PC-3 (cell line): Measurements from ENCODE around the gene FRMD4B. TPM values are rescaled to one million over a fixed set of nuclear protein-coding genes. Genes with fewer than 3 reads are reported as not detected.

ENCODE experiments used
- ATAC-seq: fragments of 200-7000 bp; cut with Tn5 transposase; 2 replicates; pipeline ENCODE4 v1.9.1; 2020; ENCODE audit warnings: mild to moderate bottlenecking, moderate library complexity
- BruUV-seq: library from RNA; stranded (reverse); fragments of 400-500 nt; replicated peaks from 2 replicates; lab custom pipeline; 2021; lab: Mats Ljungman, UMichigan
- CTCF ChIA-PET: fragments of 300-600 bp; sonication (Branson Sonifier 250); formaldehyde crosslinking; loops from one replicate; lab custom pipeline; 2022; ENCODE audit warnings: antibody characterized with exemption; lab: Charles Lee
- POLR2A ChIA-PET: fragments of 300-600 bp; sonication (Branson Sonifier 250); formaldehyde crosslinking; loops from one replicate; lab custom pipeline; 2022; ENCODE audit warnings: antibody characterized with exemption; ENCODE audit not compliant: unreplicated experiment; lab: Charles Lee
- DNase-seq: peaks from one replicate; pipeline ENCODE4 v3.0.0-alpha.2; 2015
- H2AFZ ChIP-seq: fragments of 300-600 bp; sonication (generic); 2 replicates; pipeline ENCODE4 v1.6.0; 2016; ENCODE audit warnings: antibody characterized with exemption, low read length
- H3F3A ChIP-seq: fragments of 300-600 bp; sonication (generic); one replicate; pipeline ENCODE4 v1.6.0; 2017; ENCODE audit warnings: antibody characterized with exemption, low read length, control low read depth, mild to moderate bottlenecking; ENCODE audit not compliant: unreplicated experiment
- H3K27ac ChIP-seq: fragments of 300-600 bp; sonication (generic); 2 replicates; pipeline ENCODE4 v1.5.1; 2016; ENCODE audit warnings: mild to moderate bottlenecking, low read length
- H3K27me3 ChIP-seq: fragments of 300-600 bp; sonication (generic); 2 replicates; pipeline ENCODE4 v1.6.1; 2016; ENCODE audit warnings: low read length, mixed read lengths
- H3K36me3 ChIP-seq: fragments of 300-600 bp; sonication (generic); 2 replicates; pipeline ENCODE4 v1.6.1; 2016; ENCODE audit warnings: low read depth, mixed run types, low read length, mixed read lengths
- H3K4me1 ChIP-seq: fragments of 300-600 bp; sonication (generic); 2 replicates; pipeline ENCODE4 v1.5.1; 2016; ENCODE audit warnings: low read length; ENCODE audit not compliant: insufficient read depth
- H3K4me2 ChIP-seq: fragments of 300-600 bp; sonication (generic); 2 replicates; pipeline ENCODE4 v1.6.0; 2016; ENCODE audit warnings: low read length
- H3K4me3 ChIP-seq: fragments of 300-600 bp; sonication (generic); 2 replicates; pipeline ENCODE4 v1.5.1; 2016; ENCODE audit warnings: mild to moderate bottlenecking, low read length, mixed read lengths
- H3K79me2 ChIP-seq: fragments of 300-600 bp; sonication (generic); 2 replicates; pipeline ENCODE4 v1.6.1; 2017; ENCODE audit warnings: low read length, mixed read lengths
- H3K9ac ChIP-seq: fragments of 300-600 bp; sonication (generic); 2 replicates; pipeline ENCODE4 v1.6.0; 2016; ENCODE audit warnings: mild to moderate bottlenecking, low read length
- H3K9me2 ChIP-seq: fragments of 300-600 bp; sonication (generic); replicated peaks from 2 replicates; pipeline ENCODE4 v1.6.1; 2016; ENCODE audit warnings: mixed run types, low read length, mixed read lengths
- H3K9me3 ChIP-seq: fragments of 300-600 bp; sonication (generic); 2 replicates; pipeline ENCODE4 v1.6.1; 2016; ENCODE audit warnings: low read length, mixed read lengths
- H4K20me1 ChIP-seq: fragments of 300-600 bp; sonication (generic); 2 replicates; pipeline ENCODE4 v1.6.1; 2016; ENCODE audit warnings: low read length, mixed read lengths
- EZH2 ChIP-seq: fragments of 300-600 bp; sonication (generic); IDR thresholded peaks from one replicate; pipeline ENCODE4 v1.6.1; 2017; ENCODE audit warnings: antibody characterized with exemption, mild to moderate bottlenecking, low read length; ENCODE audit not compliant: unreplicated experiment
- EZH2phosphoT487 ChIP-seq: fragments of 300-600 bp; sonication (generic); IDR thresholded peaks from 2 replicates; pipeline ENCODE4 v1.6.1; 2018; ENCODE audit warnings: mild to moderate bottlenecking, antibody characterized with exemption, low read length, borderline replicate concordance
- intact Hi-C: fragments of 100-400 bp; cut with micrococcal nuclease; formaldehyde crosslinking; loops from 2 replicates; pipeline ENCODE4 v1.9.0; 2023
- total RNA-seq: library from RNA; depleted of rRNA; stranded (reverse); fragments of >200 nt; gene quantifications from 2 replicates; pipeline ENCODE4 v1.2.3, GENCODE V29; 2014
- TF ChIP-seq, protein P1 (sequence below): fragments of 300-600 bp; sonication (generic); conservative IDR thresholded peaks from 2 replicates; pipeline ENCODE4 v1.5.1; 2017; ENCODE audit warnings: antibody characterized with exemption, low read depth, mild to moderate bottlenecking, low read length

The FRMD4B gene
- total RNA-seq, 1 experiment from 2014 or later = 5.7 TPM

- no TSS peak for BruUV-seq
- ChIA-PET POLR2A (interaction anchor here (0.7 kb wide), 1 partner anchor 112 kb away, joined by 3 read pairs; no protein-coding TSS in a partner anchor), CTCF (interaction anchor here (0.6 kb wide), 1 partner anchor 23 kb away, joined by 4 read pairs; no protein-coding TSS in a partner anchor)
- ATAC-seq (no peak), DNase-seq (no peak)
- H3F3A ChIP-seq = no peaks in the 10 kb centered on the region
- H3K4me1 ChIP-seq = no peaks in the 10 kb centered on the region
- H3K9ac ChIP-seq = no peak overlapping the region
- no peak overlapping the region for H2AFZ ChIP-seq
- no peaks in the 10 kb centered on the region for H3K79me2 ChIP-seq
- no peaks in the 10 kb centered on the region for H3K27me3 ChIP-seq
- H3K27ac ChIP-seq = no peak overlapping the region
- H3K36me3 ChIP-seq = no peaks in the 10 kb centered on the region
- H3K9me2 ChIP-seq = no peaks in the 10 kb centered on the region
- TF ChIP-seq EZH2phosphoT487 (no peak), EZH2 (no peak)
- TF ChIP-seq, protein P1, sequence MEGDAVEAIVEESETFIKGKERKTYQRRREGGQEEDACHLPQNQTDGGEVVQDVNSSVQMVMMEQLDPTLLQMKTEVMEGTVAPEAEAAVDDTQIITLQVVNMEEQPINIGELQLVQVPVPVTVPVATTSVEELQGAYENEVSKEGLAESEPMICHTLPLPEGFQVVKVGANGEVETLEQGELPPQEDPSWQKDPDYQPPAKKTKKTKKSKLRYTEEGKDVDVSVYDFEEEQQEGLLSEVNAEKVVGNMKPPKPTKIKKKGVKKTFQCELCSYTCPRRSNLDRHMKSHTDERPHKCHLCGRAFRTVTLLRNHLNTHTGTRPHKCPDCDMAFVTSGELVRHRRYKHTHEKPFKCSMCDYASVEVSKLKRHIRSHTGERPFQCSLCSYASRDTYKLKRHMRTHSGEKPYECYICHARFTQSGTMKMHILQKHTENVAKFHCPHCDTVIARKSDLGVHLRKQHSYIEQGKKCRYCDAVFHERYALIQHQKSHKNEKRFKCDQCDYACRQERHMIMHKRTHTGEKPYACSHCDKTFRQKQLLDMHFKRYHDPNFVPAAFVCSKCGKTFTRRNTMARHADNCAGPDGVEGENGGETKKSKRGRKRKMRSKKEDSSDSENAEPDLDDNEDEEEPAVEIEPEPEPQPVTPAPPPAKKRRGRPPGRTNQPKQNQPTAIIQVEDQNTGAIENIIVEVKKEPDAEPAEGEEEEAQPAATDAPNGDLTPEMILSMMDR = no peak
- no peak overlapping the region for H3K4me3 ChIP-seq
- no peak overlapping the region for H3K4me2 ChIP-seq
- H3K9me3 ChIP-seq = no peaks in the 10 kb centered on the region
- H4K20me1 ChIP-seq = no peaks in the 10 kb centered on the region
- intact Hi-C loops = loop anchor here (2.0 kb wide), 2 partner anchors 113 to 263 kb away; no protein-coding TSS in a partner anchor
Measured at GRCh38 chr3:69423463-69424155, 37.7 kb upstream of the FRMD4B start.

GRCh38 chr3:69422751-69423150, 36.9 kb upstream of the FRMD4B start:
- H2AFZ ChIP-seq = no peak overlapping the region

More at GRCh38 chr3:69422751-69423150, 36.9 kb upstream of the FRMD4B start:
- Histone ChIP-seq H3K27me3 (no peaks in the 10 kb centered on the region), H3K4me2 (no peak overlapping the region), H3K9me3 (no peaks in the 10 kb centered on the region), H3K27ac (no peak overlapping the region), H3K9ac (no peak overlapping the region), H4K20me1 (no peaks in the 10 kb centered on the region), H3K36me3 (no peaks in the 10 kb centered on the region), H3K9me2 (no peaks in the 10 kb centered on the region), H3K4me3 (no peak overlapping the region), H3K4me1 (no peaks in the 10 kb centered on the region), H3F3A (no peaks in the 10 kb centered on the region), H3K79me2 (no peaks in the 10 kb centered on the region)
- TF ChIP-seq EZH2 (no peak), EZH2phosphoT487 (no peak)
- TF ChIP-seq, protein P1 = no peak
- DNase-seq (peak; percentile 30), ATAC-seq (peak; percentile 81)
- ChIA-PET CTCF (no interaction called here), POLR2A (no interaction called here)
- no TSS peak for BruUV-seq
- intact Hi-C loops = no loop called here
